HCT116 (cell line): ENCODE data around the gene HHATL. TPM values are rescaled to one million over a fixed set of nuclear protein-coding genes. Genes with fewer than 3 reads are reported as not detected.

ENCODE experiments used
- ATAC-seq: fragments of 200-7000 bp; cut with Tn5 transposase; 2 replicates; pipeline ENCODE4 v1.9.1; 2020; ENCODE audit warnings: mild to moderate bottlenecking, moderate library complexity
- BruUV-seq: library from RNA; stranded (reverse); fragments of 400-500 nt; replicated peaks from 2 replicates; lab custom pipeline; 2021; lab: Mats Ljungman, UMichigan
- CTCF ChIA-PET: fragments of 300-600 bp; sonication (Branson Sonifier 250); formaldehyde crosslinking; loops from one replicate; lab custom pipeline; 2021; ENCODE audit warnings: antibody characterized with exemption; lab: Charles Lee
- POLR2A ChIA-PET: fragments of 300-600, 350-600 bp; sonication (Branson Sonifier 250); formaldehyde crosslinking; loops from one replicate; lab custom pipeline; 2021; ENCODE audit warnings: antibody characterized with exemption; lab: Charles Lee
- RAD21 ChIA-PET, 2 experiments: fragments of 300-600 bp; sonication (Branson Sonifier 250); formaldehyde crosslinking; loops; one replicate each; lab custom pipeline; 2023; ENCODE audit warnings: low total read pairs in 2 of 2; ENCODE audit not compliant: uncharacterized antibody in 2 of 2, unreplicated experiment in 2 of 2, low non-redundant PET in 1 of 2; lab: Charles Lee
- DNase-seq: peaks from one replicate; pipeline ENCODE4 v3.0.0-alpha.2; 2010; ENCODE audit warnings: low read depth, low spot score
- H2AFZ ChIP-seq: fragments of 200-600 bp; shearing (Covaris generic), sonication (generic); 2 replicates; pipeline ENCODE4 v1.6.1; 2017; ENCODE audit warnings: low read depth, mixed run types, mixed read lengths, antibody characterized with exemption, low read length; ENCODE audit not compliant: poor library complexity, severe bottlenecking
- H3K27ac ChIP-seq: 2 replicates; pipeline ENCODE4 v1.5.1; 2012; ENCODE audit warnings: low read depth, low read length
- H3K27me3 ChIP-seq: fragments of 200-600 bp; sonication (generic); 2 replicates; pipeline ENCODE4 v1.6.1; 2016; ENCODE audit warnings: mixed run types, low read length, mixed read lengths; ENCODE audit not compliant: insufficient read depth
- H3K36me3 ChIP-seq, 2 experiments: fragments of 200-500 bp in 1 of 2; fragments of 200-600 bp in 1 of 2; sonication (Bioruptor generic) in 1 of 2; sonication (generic) in 1 of 2; 2 replicates each; pipeline versions ENCODE4 v1.5.1 to v1.6.1; 2014 to 2016; ENCODE audit warnings: low read length in 2 of 2, inconsistent platforms in 1 of 2, mixed read lengths in 1 of 2, mixed run types in 1 of 2; ENCODE audit not compliant: insufficient read depth in 2 of 2, control insufficient read depth in 1 of 2
- H3K4me1 ChIP-seq, 2 experiments: fragments of 200-600 bp in 1 of 2; sonication (generic) in 1 of 2; 2 replicates each; pipeline versions ENCODE4 v1.5.1 to v1.6.1; 2012 to 2017; ENCODE audit warnings: low read length in 2 of 2, inconsistent platforms in 1 of 2, mild to moderate bottlenecking in 1 of 2, mixed read lengths in 1 of 2, mixed run types in 1 of 2, moderate library complexity in 1 of 2; ENCODE audit not compliant: insufficient read depth in 2 of 2, control insufficient read depth in 1 of 2
- H3K4me2 ChIP-seq: fragments of 200-600 bp; sonication (generic); 2 replicates; pipeline ENCODE4 v1.6.1; 2017; ENCODE audit warnings: mixed run types, low read length, mixed read lengths
- H3K4me3 ChIP-seq, 2 experiments: fragments of 200-600 bp in 1 of 2; sonication (generic) in 1 of 2; replicated peaks in 1 of 2; 2 replicates each; pipeline ENCODE4 v1.5.1; 2011 to 2016; ENCODE audit warnings: low read length in 2 of 2, control low read depth in 1 of 2, low read depth in 1 of 2, mild to moderate bottlenecking in 1 of 2, mixed read lengths in 1 of 2, mixed run types in 1 of 2
- H3K79me2 ChIP-seq: fragments of 200-600 bp; sonication (generic); 2 replicates; pipeline ENCODE4 v1.6.1; 2017; ENCODE audit warnings: mild to moderate bottlenecking, mixed run types, low read length, moderate library complexity, mixed read lengths; ENCODE audit not compliant: insufficient read depth
- H3K9ac ChIP-seq: fragments of 200-600 bp; sonication (generic); 2 replicates; pipeline ENCODE4 v1.6.1; 2016; ENCODE audit warnings: low read length, mixed read lengths
- H3K9me2 ChIP-seq: fragments of 200-600 bp; sonication (generic), shearing (Covaris generic); 2 replicates; pipeline ENCODE4 v1.6.1; 2017; ENCODE audit warnings: mixed run types, mild to moderate bottlenecking, moderate library complexity; ENCODE audit not compliant: insufficient read depth
- H3K9me3 ChIP-seq, 2 experiments: fragments of 200-500 bp in 1 of 2; fragments of 200-600 bp in 1 of 2; sonication (Bioruptor generic) in 1 of 2; sonication (generic) in 1 of 2; 2 replicates each; pipeline ENCODE4 v1.6.1; 2014 to 2017; ENCODE audit warnings: low read length in 2 of 2, mixed read lengths in 2 of 2, inconsistent platforms in 1 of 2, low read depth in 1 of 2, mild to moderate bottlenecking in 1 of 2, mixed run types in 1 of 2, moderate library complexity in 1 of 2; ENCODE audit not compliant: control insufficient read depth in 1 of 2, insufficient read depth in 1 of 2
- H4K20me1 ChIP-seq: fragments of 200-600 bp; sonication (generic), shearing (Covaris generic); 2 replicates; pipeline ENCODE4 v1.6.1; 2017; ENCODE audit warnings: mixed run types, mild to moderate bottlenecking, moderate library complexity; ENCODE audit not compliant: insufficient read depth
- CEBPB ChIP-seq: IDR thresholded peaks from 2 replicates; pipeline ENCODE4 v1.6.1; 2012; ENCODE audit warnings: low read depth
- EGR1 ChIP-seq: IDR thresholded peaks from 2 replicates; pipeline ENCODE4 v1.6.1; 2012; ENCODE audit warnings: low read depth
- EZH2phosphoT487 ChIP-seq: fragments of 200-600 bp; IDR thresholded peaks from 2 replicates; pipeline ENCODE4 v1.6.1; 2018; ENCODE audit warnings: antibody characterized with exemption, borderline replicate concordance
- POLR2AphosphoS5 ChIP-seq: IDR thresholded peaks from 2 replicates; pipeline ENCODE4 v1.6.1; 2011; ENCODE audit warnings: mild to moderate bottlenecking, low read depth, low read length, moderate library complexity
- RAD21 ChIP-seq: IDR thresholded peaks from 2 replicates; pipeline ENCODE4 v1.6.1; 2012; ENCODE audit warnings: low read depth, mild to moderate bottlenecking
- SP1 ChIP-seq: IDR thresholded peaks from 2 replicates; pipeline ENCODE4 v1.6.1; 2012; ENCODE audit warnings: low read depth
- ZFX ChIP-seq: fragments of 450-650 bp; IDR thresholded peaks from 2 replicates; pipeline ENCODE4 v1.6.1; 2017
- intact Hi-C: fragments of 100-400 bp; cut with micrococcal nuclease; formaldehyde crosslinking; loops from 2 replicates; pipeline ENCODE4 v1.10.0; 2022
- total RNA-seq: library from RNA; stranded (reverse); gene quantifications from one replicate; pipeline ENCODE4 v1.2.1, GENCODE V29; 2021; ENCODE audit not compliant: unreplicated experiment
- TF ChIP-seq, protein P1 (sequence below): IDR thresholded peaks from 2 replicates; pipeline ENCODE4 v1.6.1; 2012; ENCODE audit warnings: low read depth
- TF ChIP-seq, protein P2 (sequence below), 3 experiments: fragments of 200-600 bp in 1 of 3; sonication (generic) in 1 of 3; IDR thresholded peaks in 2 of 3; conservative IDR thresholded peaks in 1 of 3; 2 replicates each; pipeline ENCODE4 v1.5.1; 2012 to 2017; ENCODE audit warnings: low read depth in 2 of 3, low read length in 2 of 3, antibody characterized with exemption in 1 of 3, borderline replicate concordance in 1 of 3, control low read depth in 1 of 3, mild to moderate bottlenecking in 1 of 3, mixed read lengths in 1 of 3, mixed run types in 1 of 3, moderate library complexity in 1 of 3; ENCODE audit not compliant: insufficient read depth in 1 of 3
- TF ChIP-seq, protein P3 (sequence below): IDR thresholded peaks from 2 replicates; pipeline ENCODE4 v1.6.1; 2012

Gene HHATL
- total RNA-seq, 1 experiment from 2014 or later: 0.52 TPM

DNA sequence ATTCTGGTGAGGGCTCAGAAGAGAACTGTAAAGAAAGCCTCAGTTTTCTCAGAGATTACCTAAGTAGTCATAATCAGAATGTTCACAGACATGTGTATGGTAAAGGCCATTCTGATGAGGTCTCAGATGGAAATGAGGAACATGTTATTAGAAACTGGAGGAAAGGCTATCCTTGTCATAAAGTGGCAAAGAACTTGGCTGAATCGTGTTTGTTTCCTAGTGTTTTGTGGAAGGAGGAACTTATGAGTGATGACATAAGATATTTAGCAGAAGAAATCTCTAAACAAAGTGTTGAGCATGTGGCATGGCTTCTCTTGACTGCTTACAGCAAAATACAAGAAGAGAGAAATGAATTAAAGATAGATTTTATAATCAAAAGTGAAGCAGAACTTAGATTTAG, 30.1 kb downstream of the HHATL start:
- Histone ChIP-seq H3K27me3 (no peaks in the 10 kb centered on the region), H2AFZ (no peak overlapping the region), H3K4me1 (no peaks in the 10 kb centered on the region), H3K9me2 (no peaks in the 10 kb centered on the region), H4K20me1 (no peaks in the 10 kb centered on the region), H3K27ac (no peak overlapping the region), H3K79me2 (no peaks in the 10 kb centered on the region), H3K36me3 (no peaks in the 10 kb centered on the region), H3K4me2 (no peak overlapping the region), H3K9ac (no peak overlapping the region), H3K4me3 (no peak overlapping the region), H3K9me3 (peaks cover 0 to 10% of the 10 kb centered on the region in 2 experiments; a peak in 1 of 4 replicates)
- POLR2A ChIA-PET: no interaction called here
- intact Hi-C loops: no loop called here
- RAD21 ChIA-PET: no interaction called here
- ATAC-seq: no peak
- no TSS peak for BruUV-seq
- no peak for DNase-seq
- CTCF ChIA-PET: no interaction called here
- TF ChIP-seq POLR2AphosphoS5 (no peak), CEBPB (no peak), EZH2phosphoT487 (no peak), RAD21 (no peak), ZFX (no peak), SP1 (no peak), EGR1 (no peak)
- TF ChIP-seq, protein P1, sequence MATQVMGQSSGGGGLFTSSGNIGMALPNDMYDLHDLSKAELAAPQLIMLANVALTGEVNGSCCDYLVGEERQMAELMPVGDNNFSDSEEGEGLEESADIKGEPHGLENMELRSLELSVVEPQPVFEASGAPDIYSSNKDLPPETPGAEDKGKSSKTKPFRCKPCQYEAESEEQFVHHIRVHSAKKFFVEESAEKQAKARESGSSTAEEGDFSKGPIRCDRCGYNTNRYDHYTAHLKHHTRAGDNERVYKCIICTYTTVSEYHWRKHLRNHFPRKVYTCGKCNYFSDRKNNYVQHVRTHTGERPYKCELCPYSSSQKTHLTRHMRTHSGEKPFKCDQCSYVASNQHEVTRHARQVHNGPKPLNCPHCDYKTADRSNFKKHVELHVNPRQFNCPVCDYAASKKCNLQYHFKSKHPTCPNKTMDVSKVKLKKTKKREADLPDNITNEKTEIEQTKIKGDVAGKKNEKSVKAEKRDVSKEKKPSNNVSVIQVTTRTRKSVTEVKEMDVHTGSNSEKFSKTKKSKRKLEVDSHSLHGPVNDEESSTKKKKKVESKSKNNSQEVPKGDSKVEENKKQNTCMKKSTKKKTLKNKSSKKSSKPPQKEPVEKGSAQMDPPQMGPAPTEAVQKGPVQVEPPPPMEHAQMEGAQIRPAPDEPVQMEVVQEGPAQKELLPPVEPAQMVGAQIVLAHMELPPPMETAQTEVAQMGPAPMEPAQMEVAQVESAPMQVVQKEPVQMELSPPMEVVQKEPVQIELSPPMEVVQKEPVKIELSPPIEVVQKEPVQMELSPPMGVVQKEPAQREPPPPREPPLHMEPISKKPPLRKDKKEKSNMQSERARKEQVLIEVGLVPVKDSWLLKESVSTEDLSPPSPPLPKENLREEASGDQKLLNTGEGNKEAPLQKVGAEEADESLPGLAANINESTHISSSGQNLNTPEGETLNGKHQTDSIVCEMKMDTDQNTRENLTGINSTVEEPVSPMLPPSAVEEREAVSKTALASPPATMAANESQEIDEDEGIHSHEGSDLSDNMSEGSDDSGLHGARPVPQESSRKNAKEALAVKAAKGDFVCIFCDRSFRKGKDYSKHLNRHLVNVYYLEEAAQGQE: no peak
- TF ChIP-seq, protein P2, sequence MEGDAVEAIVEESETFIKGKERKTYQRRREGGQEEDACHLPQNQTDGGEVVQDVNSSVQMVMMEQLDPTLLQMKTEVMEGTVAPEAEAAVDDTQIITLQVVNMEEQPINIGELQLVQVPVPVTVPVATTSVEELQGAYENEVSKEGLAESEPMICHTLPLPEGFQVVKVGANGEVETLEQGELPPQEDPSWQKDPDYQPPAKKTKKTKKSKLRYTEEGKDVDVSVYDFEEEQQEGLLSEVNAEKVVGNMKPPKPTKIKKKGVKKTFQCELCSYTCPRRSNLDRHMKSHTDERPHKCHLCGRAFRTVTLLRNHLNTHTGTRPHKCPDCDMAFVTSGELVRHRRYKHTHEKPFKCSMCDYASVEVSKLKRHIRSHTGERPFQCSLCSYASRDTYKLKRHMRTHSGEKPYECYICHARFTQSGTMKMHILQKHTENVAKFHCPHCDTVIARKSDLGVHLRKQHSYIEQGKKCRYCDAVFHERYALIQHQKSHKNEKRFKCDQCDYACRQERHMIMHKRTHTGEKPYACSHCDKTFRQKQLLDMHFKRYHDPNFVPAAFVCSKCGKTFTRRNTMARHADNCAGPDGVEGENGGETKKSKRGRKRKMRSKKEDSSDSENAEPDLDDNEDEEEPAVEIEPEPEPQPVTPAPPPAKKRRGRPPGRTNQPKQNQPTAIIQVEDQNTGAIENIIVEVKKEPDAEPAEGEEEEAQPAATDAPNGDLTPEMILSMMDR (IDR thresholded peaks at IDR 0.05 in 2 of 3, conservative IDR thresholded peaks at IDR 0.05 in 1 of 3; ENCODE audit: borderline replicate concordance in 1 of 3, insufficient read depth in 1 of 3, low read depth in 2 of 3, low read length in 2 of 3): no peak
- TF ChIP-seq, protein P3, sequence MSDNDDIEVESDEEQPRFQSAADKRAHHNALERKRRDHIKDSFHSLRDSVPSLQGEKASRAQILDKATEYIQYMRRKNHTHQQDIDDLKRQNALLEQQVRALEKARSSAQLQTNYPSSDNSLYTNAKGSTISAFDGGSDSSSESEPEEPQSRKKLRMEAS: no peak
